Activated CD8-positive, alpha-beta memory T cell treated with anti-CD3 and anti-CD28 coated beads for 1 hour (primary cell): ENCODE data around the gene LRRC72.

Experiments
- DNase-seq, 2 donors: peaks; one replicate each; pipeline ENCODE4 v3.0.0-alpha.2; 2020; ENCODE audit warnings: low read depth in 1 of 2; ENCODE audit errors: extremely low read depth in 1 of 2

The LRRC72 gene

DNA sequence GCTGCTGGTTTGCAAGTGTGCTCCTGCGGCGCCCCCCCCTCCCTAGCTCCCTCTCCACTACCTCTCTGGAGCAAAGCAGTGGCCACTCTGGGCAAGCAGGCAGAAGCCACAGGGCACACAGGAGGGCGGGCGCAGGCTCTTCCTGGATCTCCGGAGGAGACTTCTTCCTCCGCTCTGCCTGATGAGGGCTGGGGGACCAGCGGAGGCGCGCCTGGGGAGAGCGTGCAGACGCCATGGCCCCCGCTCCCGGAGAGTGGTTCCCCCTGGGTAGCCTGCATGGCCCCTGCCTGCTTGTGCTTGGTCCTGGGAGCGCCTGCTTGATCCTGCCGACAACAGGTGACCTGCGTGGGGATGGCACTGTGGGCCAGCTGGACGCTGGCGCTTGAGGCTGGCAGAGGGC is 89.9 kb downstream of the LRRC72 start:
- no peak for DNase-seq

GRCh38 chr7:16619979-16620408 is 93.4 kb downstream of the LRRC72 start:
- DNase-seq = no peak

DNA sequence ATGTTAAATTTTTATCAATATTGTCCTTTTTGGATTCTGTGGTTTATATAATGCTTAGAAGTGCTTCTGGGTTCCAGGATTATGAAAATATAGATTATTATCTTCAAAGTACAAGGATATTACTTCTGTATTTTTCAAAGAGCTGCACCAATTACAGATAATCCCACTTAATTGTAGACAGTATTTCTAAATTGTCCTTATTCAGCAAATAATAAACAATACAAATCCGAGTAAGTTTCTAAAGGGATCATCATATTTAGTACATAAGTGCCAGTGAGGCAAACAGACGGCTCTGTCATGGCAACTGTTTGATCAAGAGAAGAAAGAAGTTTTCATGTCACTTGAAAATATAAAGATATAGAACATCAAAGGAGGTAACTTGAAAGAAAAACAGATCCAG is 99.8 kb downstream of the LRRC72 start:
- no peak for DNase-seq

- no peak for DNase-seq
These were observed 100.6 kb downstream of the LRRC72 start for GRCh38 chr7:16627236-16627635.

DNA sequence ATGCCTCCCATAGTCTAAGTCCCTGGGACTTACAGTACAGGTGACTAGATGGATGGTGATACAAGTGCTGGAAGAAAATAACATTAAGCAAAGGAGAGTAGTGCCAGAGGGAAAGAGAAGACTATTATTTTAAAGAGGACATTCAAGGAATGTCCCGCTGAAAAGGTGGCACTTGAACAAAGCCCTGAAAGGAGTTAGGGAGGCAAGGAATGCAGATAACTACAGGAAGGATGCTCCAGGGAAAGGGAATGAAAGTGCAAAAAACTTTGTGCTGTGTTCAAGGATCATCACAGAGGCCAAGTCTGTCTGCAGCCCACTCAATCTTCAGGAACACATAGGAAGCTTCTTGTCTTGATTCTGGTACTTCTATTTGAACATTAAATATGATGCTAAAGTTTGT is 104.0 kb downstream of the LRRC72 start:
- no peak for DNase-seq
